Ascending aorta (tissue), 2 donors: ENCODE data around the gene PRTG. TPM values are rescaled to one million over a fixed set of nuclear protein-coding genes. Genes with fewer than 3 reads are reported as not detected.

Experiments used
- DNase-seq, 2 donors: peaks; one replicate each; pipeline ENCODE4 v3.0.0-alpha.2; 2019; ENCODE audit warnings: low spot score in 2 of 2
- H3K27ac ChIP-seq, 2 donors: fragments of 200-600 bp; sonication (generic); one replicate each; pipeline ENCODE4 v1.5.1; 2016 to 2017; ENCODE audit warnings: mild to moderate bottlenecking in 1 of 2
- H3K27me3 ChIP-seq: fragments of 200-600 bp; sonication (generic); one replicate; pipeline ENCODE4 v1.5.1; 2017
- H3K36me3 ChIP-seq, 2 donors: fragments of 200-600 bp; sonication (generic); one replicate each; pipeline ENCODE4 v1.5.1; 2016
- H3K4me1 ChIP-seq, 2 donors: fragments of 200-600 bp; sonication (generic); one replicate each; pipeline ENCODE4 v1.5.1; 2016 to 2017; ENCODE audit warnings: mild to moderate bottlenecking in 1 of 2
- H3K4me3 ChIP-seq, 2 donors: fragments of 200-600 bp; sonication (generic); one replicate each; pipeline ENCODE4 v1.5.1; 2016 to 2017; ENCODE audit warnings: mild to moderate bottlenecking in 1 of 2
- H3K9me3 ChIP-seq, 2 donors: fragments of 200-600 bp; sonication (generic); one replicate each; pipeline ENCODE4 v1.5.1; 2016
- CTCF ChIP-seq, 3 experiments: fragments of 200-600 bp in 2 of 3; fragments of 450-650 bp in 1 of 3; sonication (generic) in 2 of 3; IDR thresholded peaks; one replicate each; pipeline ENCODE4 v1.5.1; 2016 to 2019; ENCODE audit warnings: antibody characterized with exemption in 3 of 3, mild to moderate bottlenecking in 1 of 3, moderate library complexity in 1 of 3
- intact Hi-C: fragments of 100-400 bp; cut with DNase I; formaldehyde crosslinking; loops from one replicate; pipeline ENCODE4 v1.15.1; 2023
- total RNA-seq: library from RNA; depleted of rRNA; stranded (reverse); fragments of >200 nt; gene quantifications from one replicate; pipeline ENCODE4 v1.1.0, GENCODE V29; 2016

Gene PRTG
- total RNA-seq, 1 donor from 2014 or later = 0.21 TPM

GRCh38 chr15:55669270-55669669 lies 73.7 kb downstream of the PRTG start:
- intact Hi-C loops = no loop called here
- no peaks in the 10 kb centered on the region for H3K36me3 ChIP-seq
- H3K9me3 ChIP-seq = no peaks in the 10 kb centered on the region
- H3K27ac ChIP-seq = no peak overlapping the region
- no peak overlapping the region for H3K4me3 ChIP-seq
- TF ChIP-seq CTCF (IDR thresholded peaks at IDR 0.05) = no peak
- no peaks in the 10 kb centered on the region for H3K27me3 ChIP-seq
- no peak for DNase-seq
- H3K4me1 ChIP-seq = no peaks in the 10 kb centered on the region

- Histone ChIP-seq H3K4me1 (no peaks in the 10 kb centered on the region), H3K36me3 (no peaks in the 10 kb centered on the region), H3K27ac (no peak overlapping the region), H3K27me3 (no peaks in the 10 kb centered on the region), H3K9me3 (no peaks in the 10 kb centered on the region), H3K4me3 (no peak overlapping the region)
- DNase-seq = no peak
- intact Hi-C loops = no loop called here
- TF ChIP-seq CTCF (IDR thresholded peaks at IDR 0.05) = no peak
These were observed 77.2 kb downstream of the PRTG start for GRCh38 chr15:55665605-55666227.

GRCh38 chr15:55661428-55661827 lies 81.5 kb downstream of the PRTG start:
- H3K36me3 ChIP-seq = no peaks in the 10 kb centered on the region
- no peak for TF ChIP-seq CTCF (IDR thresholded peaks at IDR 0.05)
- no peaks in the 10 kb centered on the region for H3K4me1 ChIP-seq
- no peak overlapping the region for H3K27ac ChIP-seq
- no peak for DNase-seq
- H3K27me3 ChIP-seq = no peaks in the 10 kb centered on the region
- no peaks in the 10 kb centered on the region for H3K9me3 ChIP-seq
- intact Hi-C loops = no loop called here
- H3K4me3 ChIP-seq = no peak overlapping the region

GRCh38 chr15:55660153-55660552 lies 82.8 kb downstream of the PRTG start:
- no peak overlapping the region for H3K4me3 ChIP-seq
- H3K4me1 ChIP-seq = no peaks in the 10 kb centered on the region
- H3K27ac ChIP-seq = no peak overlapping the region
- no peak for TF ChIP-seq CTCF (IDR thresholded peaks at IDR 0.05)
- H3K27me3 ChIP-seq = no peaks in the 10 kb centered on the region
- intact Hi-C loops = no loop called here
- DNase-seq = no peak
- H3K9me3 ChIP-seq = no peaks in the 10 kb centered on the region
- no peaks in the 10 kb centered on the region for H3K36me3 ChIP-seq

GRCh38 chr15:55659481-55659880 lies 83.5 kb downstream of the PRTG start:
- no peaks in the 10 kb centered on the region for H3K9me3 ChIP-seq
- no peak for TF ChIP-seq CTCF (IDR thresholded peaks at IDR 0.05)
- intact Hi-C loops = no loop called here
- no peak for DNase-seq
- no peaks in the 10 kb centered on the region for H3K4me1 ChIP-seq
- no peak overlapping the region for H3K27ac ChIP-seq
- H3K36me3 ChIP-seq = no peaks in the 10 kb centered on the region
- no peaks in the 10 kb centered on the region for H3K27me3 ChIP-seq
- H3K4me3 ChIP-seq = no peak overlapping the region

GRCh38 chr15:55658886-55659285 lies 84.1 kb downstream of the PRTG start:
- no peak for TF ChIP-seq CTCF (IDR thresholded peaks at IDR 0.05)
- H3K9me3 ChIP-seq = no peaks in the 10 kb centered on the region
- DNase-seq = no peak
- H3K4me1 ChIP-seq = no peaks in the 10 kb centered on the region
- intact Hi-C loops = no loop called here
- H3K27me3 ChIP-seq = no peaks in the 10 kb centered on the region
- no peak overlapping the region for H3K27ac ChIP-seq
- no peak overlapping the region for H3K4me3 ChIP-seq
- no peaks in the 10 kb centered on the region for H3K36me3 ChIP-seq
